ENCODE results near the gene TMEM196.
"Not testable (repeated sequence)": the region's sequence is repeated elsewhere in the genome, so short reads cannot be mapped to it uniquely, and the experiment has no call there.

TMEM196 gene

DNA sequence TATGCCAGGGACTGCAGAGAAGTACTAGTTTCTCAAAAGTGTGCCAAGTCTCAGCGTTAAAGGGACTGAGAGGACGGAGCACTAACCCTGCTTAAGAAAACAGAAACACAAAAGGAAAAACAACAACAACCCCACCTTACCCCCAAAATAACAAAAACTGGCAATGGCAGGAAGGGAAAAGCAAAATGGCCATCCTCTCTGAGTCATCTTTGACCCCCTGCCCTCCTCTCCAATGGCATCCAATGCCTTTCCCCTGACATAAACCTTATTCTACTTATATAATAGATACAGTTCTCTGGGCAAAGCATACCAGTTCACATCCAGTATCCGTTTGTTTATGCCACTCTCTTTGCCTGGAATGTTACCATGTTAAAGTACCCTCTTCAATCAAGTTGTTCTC, 66.2 kb downstream of the TMEM196 start:
- DNase-seq (ENCODE audit: low read depth in 2 of 2) = no peak

GRCh38 chr7:19705663-19706062, 67.8 kb downstream of the TMEM196 start:
- no peak for DNase-seq (ENCODE audit: low read depth in 2 of 2)

GRCh38 chr7:19701471-19701870, 71.9 kb downstream of the TMEM196 start:
- DNase-seq (ENCODE audit: low read depth in 2 of 2) = no peak

- no peak for DNase-seq (ENCODE audit: low read depth in 2 of 2)
These were observed 72.5 kb downstream of the TMEM196 start for GRCh38 chr7:19700936-19701335.

DNA sequence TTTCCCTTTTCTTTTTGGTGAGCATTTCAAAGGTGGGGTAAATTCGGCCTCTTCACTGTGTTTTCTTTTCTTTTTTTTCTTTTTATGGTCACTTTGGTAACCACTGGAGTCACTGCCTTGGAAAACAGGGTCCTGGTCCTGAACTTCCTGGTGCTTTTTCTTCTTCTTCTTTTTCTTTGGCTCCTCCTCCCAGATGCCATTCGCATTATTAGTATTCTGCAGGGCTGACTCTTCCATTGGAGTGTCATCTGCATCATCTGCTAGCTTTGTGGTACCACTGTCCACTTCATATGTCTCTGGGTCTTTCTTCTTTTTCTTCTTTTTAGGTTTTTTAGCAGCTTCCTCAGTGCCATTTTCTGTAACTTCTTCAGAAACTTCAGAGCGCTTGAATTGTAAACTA, 75.1 kb downstream of the TMEM196 start:
- DNase-seq (ENCODE audit: low read depth in 2 of 2) = no peak

GRCh38 chr7:19696926-19697325, 76.5 kb downstream of the TMEM196 start:
- DNase-seq (ENCODE audit: low read depth in 2 of 2) = no peak

- DNase-seq (ENCODE audit: low read depth in 2 of 2) = no peak
These were observed 81.1 kb downstream of the TMEM196 start for GRCh38 chr7:19692111-19692828.

GRCh38 chr7:19690736-19691135, 82.7 kb downstream of the TMEM196 start:
- no peak for DNase-seq (ENCODE audit: low read depth in 2 of 2)

- DNase-seq (ENCODE audit: low read depth in 2 of 2) = not testable (repeated sequence)
These were observed 84.3 kb downstream of the TMEM196 start for GRCh38 chr7:19689130-19689529.

DNA sequence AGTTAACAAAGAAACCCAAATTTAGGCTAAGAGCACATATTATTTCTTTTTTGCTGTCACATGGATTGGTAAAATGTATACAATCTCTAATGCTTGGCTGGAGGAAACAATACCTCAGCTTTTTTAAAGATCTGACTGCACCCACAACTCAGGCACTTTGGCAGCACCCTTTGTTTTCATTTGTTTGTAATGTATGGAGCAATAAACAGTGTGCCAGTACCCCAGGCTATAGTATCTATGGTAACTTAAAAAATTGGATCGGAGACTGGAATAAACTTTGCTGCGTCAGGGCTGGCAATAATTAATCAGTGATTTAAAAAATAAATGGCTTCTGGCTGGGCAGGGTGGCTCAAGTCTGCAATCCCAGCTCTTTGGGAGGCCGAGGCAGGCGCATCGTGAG, 91.8 kb downstream of the TMEM196 start:
- DNase-seq (ENCODE audit: low read depth in 2 of 2) = no peak

- no peak for DNase-seq (ENCODE audit: low read depth in 2 of 2)
These were observed 96.2 kb downstream of the TMEM196 start for GRCh38 chr7:19677180-19677579.

GRCh38 chr7:19675816-19676215, 97.6 kb downstream of the TMEM196 start:
- DNase-seq (ENCODE audit: low read depth in 2 of 2) = no peak

DNA sequence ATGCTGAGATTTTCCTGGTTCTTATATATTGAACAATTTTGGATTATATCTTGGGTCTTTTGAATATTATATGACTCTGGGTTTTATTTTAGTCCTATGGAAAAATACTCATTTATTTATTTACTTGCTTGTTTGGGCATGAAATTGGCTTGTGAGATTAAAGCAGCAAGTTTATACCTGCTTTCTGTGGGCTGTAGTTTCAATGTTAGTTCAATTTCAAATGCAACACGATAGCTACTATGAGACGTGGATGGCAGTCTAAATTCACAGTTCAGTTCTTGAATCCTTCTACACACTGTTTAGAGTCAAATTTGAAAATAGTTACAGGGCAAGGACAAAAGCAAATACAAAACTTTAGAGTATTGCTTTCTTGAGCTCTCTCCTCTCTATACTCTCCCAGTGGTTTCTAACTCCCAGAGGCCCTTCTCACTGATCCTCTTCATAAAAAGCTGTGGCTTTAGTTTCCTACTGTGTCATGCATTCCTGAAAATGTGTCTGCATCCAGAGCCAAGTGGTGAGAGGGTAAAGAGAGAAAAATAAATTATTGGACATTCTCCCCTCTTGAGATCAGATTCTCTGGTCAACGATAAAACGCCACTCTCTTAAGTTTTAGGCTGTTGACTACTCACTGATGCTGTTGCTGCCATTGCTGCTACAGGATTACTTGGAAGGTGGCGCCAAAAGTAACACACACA, 99.0 kb downstream of the TMEM196 start:
- DNase-seq (ENCODE audit: low read depth in 2 of 2) = no peak

DNA sequence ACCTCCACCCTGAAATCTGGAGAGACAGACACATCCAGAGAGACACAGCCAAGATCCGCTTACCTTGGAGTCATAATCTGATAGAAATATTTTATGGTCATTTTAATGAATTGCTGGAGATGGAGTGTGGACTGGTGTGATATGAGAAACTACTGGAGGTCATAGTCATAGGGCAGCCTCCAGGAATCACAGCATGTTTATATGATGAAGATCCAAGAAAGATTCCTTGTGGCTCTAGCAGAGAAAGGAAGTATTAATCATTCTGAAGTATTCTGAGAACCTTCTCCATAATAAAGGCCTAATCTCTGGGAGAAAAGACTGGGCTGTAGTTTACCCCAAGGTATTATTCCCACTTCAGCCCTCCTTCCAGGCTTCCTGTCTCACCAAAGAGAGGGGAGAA, 102.6 kb downstream of the TMEM196 start:
- DNase-seq (ENCODE audit: low read depth in 2 of 2) = no peak
